Measurements from ENCODE around the gene GRAMD1A. TPM values are rescaled to one million over a fixed set of nuclear protein-coding genes. Genes with fewer than 3 reads are reported as not detected.
"Not testable (repeated sequence)": the region's sequence is repeated elsewhere in the genome, so short reads cannot be mapped to it uniquely, and the experiment has no call there.

Gene GRAMD1A
- total and polyA plus RNA-seq, 2 of the 8 experiments (the other 6 are each of a cell fraction or from before 2014, with no cell fraction given) = 113 to 154 TPM

GRCh38 chr19:35051268-35051667 is 51.1 kb downstream of the GRAMD1A start:
- not testable (repeated sequence) for H2BK15ac ChIP-seq (ENCODE audit: low read length); H2BK12ac ChIP-seq (ENCODE audit: low read depth, low read length); H3K4me2 ChIP-seq (ENCODE audit: insufficient read depth in 1 of 2, low read depth in 2 of 2, low read length in 2 of 2); H3K4me1 ChIP-seq (replicated peaks in 1 of 4; ENCODE audit: control insufficient read depth in 3 of 4, insufficient read depth in 4 of 4, low read length in 3 of 4); H4K91ac ChIP-seq (replicated peaks; ENCODE audit: insufficient read length, low read length); H2BK5ac ChIP-seq (ENCODE audit: low read depth, low read length); H3K36me3 ChIP-seq (ENCODE audit: control insufficient read depth in 2 of 4, insufficient read depth in 4 of 4, low read length in 3 of 4); H3K14ac ChIP-seq (ENCODE audit: insufficient read length); H4K8ac ChIP-seq (ENCODE audit: extremely low read depth, insufficient read depth, low read length); H3K56ac ChIP-seq (replicated peaks; ENCODE audit: insufficient read length, low read depth, low read length); H2BK120ac ChIP-seq (replicated peaks; ENCODE audit: low read depth, low read length); H4K5ac ChIP-seq (ENCODE audit: insufficient read length, low read depth, low read length); H3K18ac ChIP-seq (ENCODE audit: extremely low read depth, low read length); H3K9ac ChIP-seq (replicated peaks in 1 of 4; ENCODE audit: extremely low read depth in 1 of 4, low read depth in 3 of 4, low read length in 3 of 4); H3K4me3 ChIP-seq (ENCODE audit: extremely low read depth in 1 of 4, insufficient read depth in 2 of 4, low read depth in 3 of 4, low read length in 4 of 4); FAIRE-seq; H3K4ac ChIP-seq (replicated peaks; ENCODE audit: insufficient read length, low read depth, low read length); H3K79me1 ChIP-seq (ENCODE audit: low read depth, low read length); H3K79me2 ChIP-seq (ENCODE audit: control insufficient read depth in 1 of 2, insufficient read depth in 2 of 2, low read length in 2 of 2); H2AK5ac ChIP-seq (ENCODE audit: low read depth, low read length); H3K9me3 ChIP-seq (ENCODE audit: insufficient read depth in 2 of 2, low read depth in 1 of 2, low read length in 1 of 2); H4K20me1 ChIP-seq (replicated peaks in 1 of 2; ENCODE audit: control insufficient read depth in 1 of 2, insufficient read depth in 2 of 2, low read length in 2 of 2); H2BK20ac ChIP-seq (ENCODE audit: low read length); H3K23ac ChIP-seq (ENCODE audit: insufficient read length); H3K27ac ChIP-seq (ENCODE audit: low read depth, low read length); DNase-seq (ENCODE audit: low read depth in 1 of 2, low spot score in 2 of 2); H3K27me3 ChIP-seq (replicated peaks in 1 of 4; ENCODE audit: control insufficient read depth in 3 of 4, extremely low read depth in 1 of 4, insufficient read depth in 3 of 4, low read length in 3 of 4); H3K23me2 ChIP-seq (ENCODE audit: low read depth, low read length); H2AFZ ChIP-seq (ENCODE audit: low read length)
- WGBS, 2 experiments (ENCODE audit: extremely low coverage in 1 of 2, insufficient coverage in 1 of 2, insufficient read length in 1 of 2, insufficient replicate concordance in 2 of 2, low coverage in 1 of 2, low lambda C conversion rate in 2 of 2, missing lambda C conversion rate in 1 of 2) = 98% methylated on average over 4 of the region's 4 CpGs; no CpG with 5 or more reads in 1 of the 2 experiments
- POLR2A ChIA-PET (ENCODE audit: partially characterized antibody) = interaction anchor here (0.6 to 2.1 kb wide), 4 partner anchors 11 to 376 kb away, joined by 3 to 9 read pairs (median 3); no protein-coding TSS in a partner anchor
- CTCF ChIA-PET (ENCODE audit: partially characterized antibody) = interaction anchor here (0.9 to 13.0 kb wide), 6 partner anchors 8 to 101 kb away, joined by 3 to 56 read pairs (median 3); no protein-coding TSS in a partner anchor

All from H1 (cell line).